GM12801 (cell line): ENCODE data around the gene ZNF423.

Experiments used
- TF ChIP-seq, protein P1 (sequence below): IDR thresholded peaks from one replicate; pipeline ENCODE4 v1.5.1; 2011; ENCODE audit warnings: control low read depth; ENCODE audit not compliant: insufficient read length; ENCODE audit errors: extremely low read depth

Gene ZNF423

GRCh38 chr16:49856672-49857330, 889 bp upstream of the ZNF423 start:
- TF ChIP-seq, protein P1, sequence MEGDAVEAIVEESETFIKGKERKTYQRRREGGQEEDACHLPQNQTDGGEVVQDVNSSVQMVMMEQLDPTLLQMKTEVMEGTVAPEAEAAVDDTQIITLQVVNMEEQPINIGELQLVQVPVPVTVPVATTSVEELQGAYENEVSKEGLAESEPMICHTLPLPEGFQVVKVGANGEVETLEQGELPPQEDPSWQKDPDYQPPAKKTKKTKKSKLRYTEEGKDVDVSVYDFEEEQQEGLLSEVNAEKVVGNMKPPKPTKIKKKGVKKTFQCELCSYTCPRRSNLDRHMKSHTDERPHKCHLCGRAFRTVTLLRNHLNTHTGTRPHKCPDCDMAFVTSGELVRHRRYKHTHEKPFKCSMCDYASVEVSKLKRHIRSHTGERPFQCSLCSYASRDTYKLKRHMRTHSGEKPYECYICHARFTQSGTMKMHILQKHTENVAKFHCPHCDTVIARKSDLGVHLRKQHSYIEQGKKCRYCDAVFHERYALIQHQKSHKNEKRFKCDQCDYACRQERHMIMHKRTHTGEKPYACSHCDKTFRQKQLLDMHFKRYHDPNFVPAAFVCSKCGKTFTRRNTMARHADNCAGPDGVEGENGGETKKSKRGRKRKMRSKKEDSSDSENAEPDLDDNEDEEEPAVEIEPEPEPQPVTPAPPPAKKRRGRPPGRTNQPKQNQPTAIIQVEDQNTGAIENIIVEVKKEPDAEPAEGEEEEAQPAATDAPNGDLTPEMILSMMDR = no peak

DNA sequence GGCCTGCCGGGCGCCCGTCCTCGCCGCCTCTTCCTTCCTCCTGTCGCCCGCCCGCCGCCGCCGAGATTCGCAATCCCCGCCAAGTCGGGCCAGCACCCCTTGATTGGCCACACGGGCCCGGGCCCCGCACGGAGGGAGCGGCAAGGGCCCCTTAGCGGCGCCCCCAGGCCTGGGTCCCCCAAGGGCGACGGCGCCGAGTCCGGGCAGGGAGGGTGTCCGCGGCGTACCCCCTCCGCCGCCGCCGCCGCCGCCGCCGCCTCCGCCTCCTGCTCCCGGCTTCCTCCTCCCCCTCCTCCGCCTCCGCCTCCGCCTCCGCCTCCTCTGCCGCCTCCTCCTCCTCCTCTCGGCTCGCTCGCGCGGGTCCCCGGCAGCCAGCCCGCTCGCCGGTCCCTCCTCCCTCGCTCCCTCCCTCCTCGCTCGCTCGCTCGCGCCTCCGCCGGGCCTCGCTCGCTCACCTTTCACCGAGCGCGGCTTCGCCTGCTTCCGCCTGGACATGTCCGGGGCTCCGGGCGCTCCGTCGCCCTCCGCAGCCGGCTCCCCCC, 561 bp downstream of the ZNF423 start:
- TF ChIP-seq, protein P1 = no peak

DNA sequence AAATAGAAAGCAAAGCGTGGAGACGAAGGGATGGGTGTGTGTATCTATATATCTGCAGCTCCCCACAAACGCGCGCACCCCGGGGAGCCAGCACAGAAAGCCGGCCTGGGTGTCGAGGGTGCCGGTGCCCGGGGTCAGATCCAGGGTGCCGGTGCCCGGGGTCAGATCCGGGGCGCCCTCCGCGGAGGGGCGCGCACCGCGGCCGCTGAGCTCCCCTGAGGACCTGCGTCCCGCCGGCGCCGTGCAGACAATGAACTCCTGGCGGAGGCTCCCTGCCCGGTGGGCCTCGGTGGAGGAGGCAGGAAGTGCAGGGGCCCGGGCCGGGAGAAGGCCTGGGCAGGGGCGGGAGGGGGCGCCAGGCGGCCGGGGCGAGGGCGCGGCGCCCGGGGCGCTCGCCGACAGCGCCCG, 1.1 kb downstream of the ZNF423 start:
- TF ChIP-seq, protein P1 = no peak

DNA sequence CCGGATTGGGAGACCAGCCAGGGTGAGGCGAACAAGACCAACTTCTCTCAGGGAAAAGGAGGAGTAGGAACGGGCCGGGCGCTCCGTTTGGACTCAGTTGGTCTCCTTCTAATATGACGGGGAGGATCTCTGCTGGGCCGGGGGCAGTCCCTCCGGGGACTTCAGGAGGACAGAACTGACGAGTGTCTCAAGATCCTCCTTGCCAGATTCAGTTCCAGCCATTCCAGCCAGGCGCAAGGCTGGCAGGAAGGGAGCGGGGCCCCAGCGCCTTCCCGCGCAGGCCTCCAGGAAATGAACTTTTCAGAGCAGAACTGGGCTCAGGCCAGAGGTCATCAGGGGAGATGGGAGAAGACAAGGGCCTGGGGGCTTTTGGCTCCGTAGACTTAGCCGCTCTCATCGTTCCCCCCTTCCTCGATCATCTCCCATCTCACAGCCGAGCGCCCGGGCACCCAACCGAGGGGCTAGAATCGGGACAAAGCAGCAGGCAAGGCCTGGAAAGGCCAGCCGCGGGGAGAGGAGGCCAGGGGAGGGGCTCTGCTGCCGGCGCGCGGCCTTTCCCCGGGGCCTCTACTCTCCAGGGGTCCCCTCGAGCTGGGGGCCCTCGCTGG, 1.6 kb downstream of the ZNF423 start:
- TF ChIP-seq, protein P1 = no peak

- TF ChIP-seq, protein P1 = no peak
Measured at GRCh38 chr16:49852279-49852678, 3.6 kb downstream of the ZNF423 start.

DNA sequence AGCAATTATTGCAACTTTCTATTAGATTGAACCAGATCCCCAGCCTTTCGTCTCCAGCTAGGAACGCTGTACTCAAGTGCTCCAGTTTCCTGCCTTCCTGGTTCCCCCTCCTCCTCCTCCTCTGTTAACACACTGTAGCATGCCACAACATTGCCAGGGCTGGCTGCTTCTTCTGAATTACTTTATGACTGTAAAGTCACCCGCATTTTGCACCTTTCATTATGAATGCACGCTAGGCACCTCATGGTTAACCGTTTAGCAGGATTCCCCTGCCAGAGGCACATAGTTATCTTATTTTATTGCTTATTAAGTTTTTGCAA, 4.5 kb downstream of the ZNF423 start:
- TF ChIP-seq, protein P1 = no peak

GRCh38 chr16:49850558-49851467, 5.1 kb downstream of the ZNF423 start:
- TF ChIP-seq, protein P1 = no peak
